Osteocyte (in vitro differentiated cells): Measurements from ENCODE around the gene ANKS1B. TPM values are rescaled to one million over a fixed set of nuclear protein-coding genes. Genes with fewer than 3 reads are reported as not detected.

Experiments
- DNase-seq: peaks from one replicate; pipeline ENCODE4 v3.0.0; 2021; ENCODE audit warnings: mixed read lengths; ENCODE audit not compliant: unreplicated experiment; ENCODE audit errors: extremely low spot score
- H3K27ac Mint-ChIP-seq: one replicate; pipeline ENCODE4 v1.8.0; 2021; ENCODE audit warnings: mild to moderate bottlenecking, mixed read lengths; ENCODE audit not compliant: unreplicated experiment
- H3K27me3 Mint-ChIP-seq: one replicate; pipeline ENCODE4 v1.8.0; 2021; ENCODE audit warnings: mixed read lengths; ENCODE audit not compliant: unreplicated experiment
- H3K36me3 Mint-ChIP-seq: one replicate; pipeline ENCODE4 v1.8.0; 2021; ENCODE audit warnings: mixed read lengths; ENCODE audit not compliant: unreplicated experiment
- H3K4me1 Mint-ChIP-seq: one replicate; pipeline ENCODE4 v1.8.0; 2021; ENCODE audit warnings: mixed read lengths; ENCODE audit not compliant: unreplicated experiment
- H3K4me3 Mint-ChIP-seq: one replicate; pipeline ENCODE4 v1.8.0; 2021; ENCODE audit warnings: mild to moderate bottlenecking, moderate library complexity, mixed read lengths; ENCODE audit not compliant: unreplicated experiment
- H3K9me3 Mint-ChIP-seq: one replicate; pipeline ENCODE4 v1.8.0; 2021; ENCODE audit warnings: mixed read lengths; ENCODE audit not compliant: unreplicated experiment
- CTCF ChIP-seq: fragments of 200-600 bp; sonication (generic); IDR thresholded peaks from 2 replicates; pipeline ENCODE4 v1.5.0; 2021; ENCODE audit warnings: antibody characterized with exemption, mild to moderate bottlenecking, moderate library complexity
- total RNA-seq: library from RNA; stranded (reverse); gene quantifications from 2 replicates; pipeline ENCODE4 v1.2.1, GENCODE V29; 2021

The ANKS1B gene
- total RNA-seq, 1 donor from 2014 or later = 0.70 TPM

- H3K27ac Mint-ChIP-seq = no peak overlapping the region
- H3K36me3 Mint-ChIP-seq = no peaks in the 10 kb centered on the region
- DNase-seq = no peak
- H3K9me3 Mint-ChIP-seq = no peaks in the 10 kb centered on the region
- no peak for TF ChIP-seq CTCF
- H3K4me1 Mint-ChIP-seq = no peaks in the 10 kb centered on the region
- no peaks in the 10 kb centered on the region for H3K27me3 Mint-ChIP-seq
- no peak overlapping the region for H3K4me3 Mint-ChIP-seq
Measured at GRCh38 chr12:99433155-99433554, 551.6 kb downstream of the ANKS1B start.

GRCh38 chr12:99431203-99431602 lies 553.5 kb downstream of the ANKS1B start:
- no peak for DNase-seq
- no peak for TF ChIP-seq CTCF
- no peaks in the 10 kb centered on the region for H3K9me3 Mint-ChIP-seq
- H3K36me3 Mint-ChIP-seq = no peaks in the 10 kb centered on the region
- H3K4me3 Mint-ChIP-seq = no peak overlapping the region
- H3K27ac Mint-ChIP-seq = no peak overlapping the region
- H3K4me1 Mint-ChIP-seq = no peaks in the 10 kb centered on the region
- no peaks in the 10 kb centered on the region for H3K27me3 Mint-ChIP-seq

- H3K27ac Mint-ChIP-seq = no peak overlapping the region
- H3K4me3 Mint-ChIP-seq = no peak overlapping the region
- no peaks in the 10 kb centered on the region for H3K36me3 Mint-ChIP-seq
- no peak for DNase-seq
- H3K27me3 Mint-ChIP-seq = no peaks in the 10 kb centered on the region
- H3K4me1 Mint-ChIP-seq = no peaks in the 10 kb centered on the region
- H3K9me3 Mint-ChIP-seq = no peaks in the 10 kb centered on the region
- TF ChIP-seq CTCF = no peak
Measured at GRCh38 chr12:99427104-99427503, 557.6 kb downstream of the ANKS1B start.

- TF ChIP-seq CTCF = no peak
- Mint-ChIP-seq H3K9me3 (peaks cover 4% of the 10 kb centered on the region), H3K4me1 (no peaks in the 10 kb centered on the region), H3K36me3 (no peaks in the 10 kb centered on the region), H3K27me3 (no peaks in the 10 kb centered on the region), H3K27ac (no peak overlapping the region), H3K4me3 (no peak overlapping the region)
- DNase-seq = no peak
Measured at GRCh38 chr12:99418379-99418778, 566.4 kb downstream of the ANKS1B start.

GRCh38 chr12:99413751-99414150 lies 571.0 kb downstream of the ANKS1B start:
- Mint-ChIP-seq H3K27me3 (no peaks in the 10 kb centered on the region), H3K4me1 (no peaks in the 10 kb centered on the region), H3K27ac (no peak overlapping the region), H3K4me3 (no peak overlapping the region), H3K9me3 (peaks cover 11% of the 10 kb centered on the region), H3K36me3 (no peaks in the 10 kb centered on the region)
- DNase-seq = no peak
- no peak for TF ChIP-seq CTCF
